ENCODE results near the gene AK1. TPM values are rescaled to one million over a fixed set of nuclear protein-coding genes. Genes with fewer than 3 reads are reported as not detected.

AK1 gene
- total RNA-seq, 1 donor from 2014 or later: 58.3 TPM

- peak overlapping the region; percentile 76 for H3K4me3 ChIP-seq (ENCODE audit: low read depth, low read length)
These were observed 38.6 kb upstream of the AK1 start for GRCh38 chr9:127915801-127916719.

GRCh38 chr9:127915325-127915752, 37.9 kb upstream of the AK1 start:
- no peak overlapping the region for H3K4me3 ChIP-seq (ENCODE audit: low read depth, low read length)
- no peak for DNase-seq (ENCODE audit: low read depth)
- no peak for TF ChIP-seq CTCF (conservative IDR thresholded peaks at IDR 0.05; ENCODE audit: low read depth, low read length)

More at GRCh38 chr9:127915801-127916719, 38.6 kb upstream of the AK1 start:
- no peak for DNase-seq (ENCODE audit: low read depth)
- TF ChIP-seq CTCF (conservative IDR thresholded peaks at IDR 0.05; ENCODE audit: low read depth, low read length): no peak

- no peak for TF ChIP-seq CTCF (conservative IDR thresholded peaks at IDR 0.05; ENCODE audit: low read depth, low read length)
- DNase-seq (ENCODE audit: low read depth): no peak
- no peak overlapping the region for H3K4me3 ChIP-seq (ENCODE audit: low read depth, low read length)
These were observed 36.2 kb upstream of the AK1 start for GRCh38 chr9:127913682-127914081.

- DNase-seq (ENCODE audit: low read depth): no peak
- no peak for TF ChIP-seq CTCF (conservative IDR thresholded peaks at IDR 0.05; ENCODE audit: low read depth, low read length)
These were observed 35.4 kb upstream of the AK1 start for GRCh38 chr9:127912882-127913281.

GRCh38 chr9:127912296-127912695, 34.8 kb upstream of the AK1 start:
- no peak overlapping the region for H3K4me3 ChIP-seq (ENCODE audit: low read depth, low read length)
- TF ChIP-seq CTCF (conservative IDR thresholded peaks at IDR 0.05; ENCODE audit: low read depth, low read length): no peak
- DNase-seq (ENCODE audit: low read depth): no peak

More at GRCh38 chr9:127912882-127913281, 35.4 kb upstream of the AK1 start:
- no peak overlapping the region for H3K4me3 ChIP-seq (ENCODE audit: low read depth, low read length)

- H3K4me3 ChIP-seq (ENCODE audit: low read depth, low read length): no peak overlapping the region
- peak; percentile 58 for TF ChIP-seq CTCF (conservative IDR thresholded peaks at IDR 0.05; ENCODE audit: low read depth, low read length)
- no peak for DNase-seq (ENCODE audit: low read depth)
These were observed 33.2 kb upstream of the AK1 start for GRCh38 chr9:127910613-127911205.

Data from epithelial cell of proximal tubule (primary cell).